NCI-H2227 treated with DMSO at 0.1 percent for 48 hours (cell line): Measurements from ENCODE around the gene LRG1.

ENCODE experiments used
- DNase-seq: peaks from one replicate; lab custom pipeline; 2025; lab: John Stamatoyannopoulos, UW

Gene LRG1

DNA sequence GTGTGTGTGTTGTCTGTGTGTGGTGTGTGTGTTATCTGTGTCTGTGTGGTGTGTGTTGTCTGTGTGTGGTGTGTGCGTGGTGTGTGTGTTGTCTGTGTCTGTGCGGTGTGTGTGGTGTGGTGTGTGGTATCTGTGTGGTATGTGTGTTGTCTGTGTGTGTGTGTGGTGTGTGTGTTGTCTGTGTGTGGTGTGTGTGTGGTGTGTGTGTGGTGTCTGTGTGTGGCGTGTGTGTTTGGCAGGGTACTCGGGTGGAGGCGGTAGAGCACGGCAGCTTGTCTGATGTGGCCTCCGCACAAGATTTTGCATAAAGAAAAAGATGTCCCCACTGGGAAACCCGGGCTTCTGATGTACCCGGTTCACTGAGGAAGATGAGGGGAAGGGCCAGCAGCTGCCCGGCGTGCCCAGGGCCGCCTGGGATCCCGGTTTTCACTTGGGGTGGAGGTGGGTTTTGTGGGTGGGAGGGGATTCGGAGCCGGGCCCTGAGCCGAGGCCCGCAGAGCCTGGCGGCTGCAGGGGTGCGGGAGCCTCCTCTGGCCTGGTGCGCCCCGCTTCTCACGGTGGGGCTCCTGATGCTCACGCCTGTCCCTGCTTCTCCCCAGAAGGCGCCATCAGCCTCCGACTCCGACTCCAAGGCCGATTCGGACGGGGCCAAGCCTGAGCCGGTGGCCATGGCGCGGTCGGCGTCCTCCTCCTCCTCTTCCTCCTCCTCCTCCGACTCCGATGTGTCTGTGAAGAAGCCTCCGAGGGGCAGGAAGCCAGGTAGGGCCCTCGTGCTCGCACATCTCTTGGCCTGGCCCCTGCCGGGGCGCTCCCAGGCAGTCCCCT, 46.5 kb downstream of the LRG1 start:
- DNase-seq = no peak

DNA sequence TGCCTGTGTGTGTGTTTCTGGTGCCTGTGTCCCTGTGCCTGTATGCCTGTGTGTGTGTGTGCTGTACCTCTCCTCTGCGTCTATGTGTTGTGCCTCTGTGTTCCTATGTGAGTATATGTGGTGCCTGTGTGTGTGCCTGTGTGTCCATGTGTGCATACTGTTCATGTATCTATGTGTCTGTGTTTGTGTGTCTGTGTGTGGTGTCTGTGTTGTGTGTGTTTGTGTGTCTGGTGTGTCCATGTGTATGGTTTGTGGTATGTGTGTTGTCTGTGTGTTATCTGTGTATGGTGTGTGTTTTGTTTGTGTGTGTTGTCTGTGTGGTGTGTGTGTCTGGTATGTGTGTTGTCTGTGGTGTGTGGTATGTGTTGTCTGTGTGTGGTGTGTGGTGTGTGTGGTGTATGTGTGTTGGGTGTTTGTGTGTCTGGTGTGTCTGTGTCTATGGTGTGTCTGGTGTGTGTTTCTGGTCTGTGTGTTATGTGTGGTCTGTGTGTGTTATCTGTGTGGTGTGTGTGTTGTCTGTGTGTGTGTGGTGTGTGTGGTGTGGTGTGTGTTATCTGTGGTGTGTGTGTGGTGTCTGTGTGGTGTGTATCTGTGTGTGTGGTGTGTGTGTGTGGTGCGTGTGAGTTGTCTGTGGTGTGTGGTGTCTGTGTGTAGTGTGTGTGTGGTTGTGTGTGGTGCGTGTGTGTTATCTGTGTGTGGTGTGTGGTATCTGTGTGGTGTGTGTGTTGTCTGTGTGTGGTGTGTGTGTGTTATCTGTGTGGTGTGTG, 47.3 kb downstream of the LRG1 start:
- DNase-seq = no peak

DNA sequence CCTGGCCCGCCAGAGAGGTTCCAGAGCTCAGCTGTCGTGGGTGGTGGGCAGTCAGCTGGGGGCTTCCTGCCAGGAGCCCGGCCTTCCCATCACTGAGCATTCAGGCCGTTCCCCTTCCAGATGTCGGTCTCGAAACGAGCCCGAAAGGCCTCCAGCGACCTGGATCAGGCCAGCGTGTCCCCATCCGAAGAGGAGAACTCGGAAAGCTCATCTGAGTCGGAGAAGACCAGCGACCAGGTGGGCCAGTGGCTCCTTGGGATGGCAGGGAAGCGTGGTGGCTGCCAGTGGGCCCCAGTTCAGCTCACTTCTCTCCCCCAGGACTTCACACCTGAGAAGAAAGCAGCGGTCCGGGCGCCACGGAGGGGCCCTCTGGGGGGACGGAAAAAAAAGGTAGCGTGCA, 48.4 kb downstream of the LRG1 start:
- no peak for DNase-seq

DNA sequence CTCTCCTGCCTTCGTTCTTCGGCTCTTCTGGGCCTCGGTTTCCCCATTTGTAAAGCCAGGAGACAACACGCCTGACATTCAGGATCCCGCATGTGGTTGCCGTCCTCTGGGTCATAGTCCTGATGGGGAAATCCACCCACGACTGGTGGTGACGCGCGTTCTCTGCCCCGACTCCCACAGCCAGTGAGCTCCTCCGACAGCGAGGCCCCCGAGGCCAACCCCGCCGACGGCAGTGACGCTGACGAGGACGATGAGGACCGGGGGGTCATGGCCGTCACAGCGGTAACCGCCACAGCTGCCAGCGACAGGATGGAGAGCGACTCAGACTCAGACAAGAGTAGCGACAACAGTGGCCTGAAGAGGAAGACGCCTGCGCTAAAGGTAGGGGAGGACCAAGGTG, 51.3 kb downstream of the LRG1 start:
- DNase-seq = no peak

DNA sequence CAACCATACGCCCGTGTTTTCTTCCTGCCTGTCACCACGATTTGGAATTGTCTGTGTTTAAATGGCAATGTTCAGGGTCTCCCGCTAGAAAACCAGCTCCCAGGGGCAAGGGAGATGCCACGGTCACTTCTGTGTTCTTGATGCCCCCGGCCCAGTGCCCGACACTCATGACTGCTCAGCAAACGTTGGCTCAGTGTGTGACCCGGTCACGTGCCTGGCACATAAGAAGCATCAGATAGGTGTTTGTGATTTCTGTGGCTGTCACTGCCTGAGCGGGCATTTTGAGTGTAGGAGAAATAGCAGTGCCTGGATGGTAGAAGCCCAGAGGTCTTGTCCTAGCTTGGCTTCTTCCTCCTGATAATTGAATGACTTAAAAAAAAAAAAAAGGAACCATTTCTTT, 52.3 kb downstream of the LRG1 start:
- DNase-seq = no peak
